ENCODE measurements around the gene TMPRSS3. TPM values are rescaled to one million over a fixed set of nuclear protein-coding genes. Genes with fewer than 3 reads are reported as not detected.

The TMPRSS3 gene
- total RNA-seq, 1 donor from 2014 or later: not detected

DNA sequence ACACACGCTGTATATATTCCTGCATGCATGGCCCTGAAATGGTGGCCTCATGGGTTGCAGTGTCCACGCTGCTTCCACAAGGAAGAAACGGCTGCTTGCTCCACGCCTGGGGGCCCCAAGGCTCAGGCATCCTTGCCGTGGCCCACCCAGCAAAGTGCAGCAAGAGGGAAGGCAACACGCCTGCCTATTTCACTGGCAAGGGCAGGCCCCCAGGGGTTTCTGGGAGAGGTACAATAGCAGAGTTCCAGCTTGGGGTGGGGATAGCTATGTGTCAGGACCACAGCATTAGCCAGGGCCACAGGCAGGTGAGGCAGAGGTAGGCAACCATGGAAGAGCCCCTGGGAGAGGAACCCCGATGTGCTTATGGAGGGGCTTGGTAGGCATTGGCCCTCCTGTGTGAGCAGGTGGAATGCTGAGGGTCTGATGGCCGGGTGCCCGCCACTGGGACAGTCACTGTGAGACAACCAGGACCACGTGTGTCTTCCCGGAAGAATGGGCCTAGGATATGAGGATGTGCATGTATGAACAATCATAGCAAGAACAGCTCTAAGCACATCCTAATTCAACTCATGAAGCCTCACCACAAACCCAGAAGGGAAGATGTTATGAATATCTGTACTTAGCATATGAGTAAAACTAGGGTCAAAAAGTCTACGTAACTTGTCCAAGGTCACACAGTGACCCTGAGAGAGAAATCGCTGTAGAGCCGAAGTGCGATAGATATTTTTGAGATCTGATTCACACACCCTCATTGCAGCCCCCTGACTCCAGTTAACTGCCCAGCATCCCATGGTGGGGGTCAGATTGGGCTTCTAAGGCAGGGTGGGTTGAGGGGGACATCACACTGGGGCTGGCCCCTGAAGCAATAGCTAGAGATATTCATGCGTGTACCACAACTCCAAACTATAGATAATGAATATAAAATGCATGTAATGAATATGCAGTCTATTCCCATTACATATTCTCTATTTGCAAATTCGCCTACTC is 56.8 kb downstream of the TMPRSS3 start:
- no peak for DNase-seq (ENCODE audit: extremely low read depth, low read depth, low spot score)

- DNase-seq (ENCODE audit: extremely low read depth, low read depth, low spot score): peak; percentile 9
These were observed 57.8 kb downstream of the TMPRSS3 start for GRCh38 chr21:42337830-42338728.

GRCh38 chr21:42337276-42337675 is 58.6 kb downstream of the TMPRSS3 start:
- DNase-seq (ENCODE audit: extremely low read depth, low read depth, low spot score): no peak

GRCh38 chr21:42336054-42336453 is 59.8 kb downstream of the TMPRSS3 start:
- no peak for DNase-seq (ENCODE audit: extremely low read depth, low read depth, low spot score)

GRCh38 chr21:42332557-42333317 is 63.1 kb downstream of the TMPRSS3 start:
- DNase-seq (ENCODE audit: extremely low read depth, low read depth, low spot score): no peak

DNA sequence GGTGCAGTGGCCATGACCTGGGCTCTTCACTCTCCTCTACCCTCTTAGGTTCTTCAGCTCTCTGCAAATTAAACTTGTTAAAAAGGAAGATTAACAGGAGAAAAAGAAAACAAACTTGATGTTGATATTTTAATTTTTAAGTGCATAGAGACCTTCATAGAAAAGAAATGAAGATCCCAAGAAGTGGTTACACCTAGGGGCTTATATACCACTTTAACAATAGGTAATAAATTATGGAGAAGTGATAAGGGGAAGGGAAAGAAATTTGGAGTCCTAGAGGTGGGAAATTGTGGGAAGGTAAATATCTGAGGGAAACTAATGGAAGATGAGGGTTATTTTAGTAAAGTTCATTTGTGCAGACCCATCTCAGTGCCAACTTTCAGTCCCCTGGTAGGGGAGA is 64.2 kb downstream of the TMPRSS3 start:
- DNase-seq (ENCODE audit: extremely low read depth, low read depth, low spot score): no peak

DNA sequence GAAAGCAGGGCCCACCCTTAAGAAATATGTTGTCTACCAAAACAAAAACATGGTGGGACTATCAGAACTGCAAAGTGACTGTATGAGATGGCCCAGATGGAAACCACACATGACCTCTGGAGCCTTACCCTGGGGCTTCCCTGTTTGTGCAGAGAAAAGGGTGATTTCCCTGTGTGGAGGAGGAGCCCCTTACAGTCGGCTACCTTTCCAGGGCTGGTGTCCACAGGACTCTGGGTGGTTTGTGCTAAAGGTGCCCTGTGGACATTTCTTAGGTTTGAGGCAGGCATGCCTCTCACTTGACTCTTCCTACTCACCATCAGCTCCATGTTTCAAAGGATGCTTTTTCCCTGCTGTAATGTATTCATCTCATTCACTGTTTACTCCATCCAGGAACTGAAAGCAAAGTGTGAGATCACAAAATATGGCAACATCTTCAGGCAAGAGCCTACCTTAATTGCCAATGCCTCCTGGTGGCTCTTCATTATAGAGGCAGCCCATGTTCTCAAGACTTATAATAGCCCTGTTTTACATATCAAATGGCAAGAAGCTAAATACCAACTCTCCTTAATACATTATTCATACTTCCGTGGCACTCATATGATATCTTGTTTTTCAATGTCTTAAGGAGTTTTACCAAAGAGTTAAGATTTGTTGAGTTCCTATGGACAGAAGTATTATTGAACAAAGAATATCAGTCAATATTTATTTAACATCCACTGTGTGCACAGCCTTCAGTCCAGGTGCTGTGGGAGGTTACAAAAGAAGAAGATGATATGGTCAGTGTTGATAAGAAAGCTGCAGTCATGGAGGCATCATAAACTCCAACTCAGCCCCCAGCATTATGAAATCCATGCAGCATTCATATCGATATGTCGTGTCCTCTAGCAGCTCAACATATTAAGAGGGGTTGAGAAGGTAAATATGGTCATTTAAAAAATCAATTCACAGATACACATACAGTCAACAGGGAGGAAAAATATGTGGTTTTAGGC is 65.2 kb downstream of the TMPRSS3 start:
- no peak for DNase-seq (ENCODE audit: extremely low read depth, low read depth, low spot score)

GRCh38 chr21:42324896-42325295 is 71.0 kb downstream of the TMPRSS3 start:
- DNase-seq (ENCODE audit: extremely low read depth, low read depth, low spot score): no peak

Other genes starting within 250 kb of the TMPRSS3 start
- 29.5 and 66.0 TPM in 2 replicates for gene ABCG1, start 176.9 kb downstream of the TMPRSS3 start, total RNA-seq
- 5.4 and 10.8 TPM in 2 replicates for gene TFF3, start 80.6 kb downstream of the TMPRSS3 start, total RNA-seq
- gene TFF2, start 45.1 kb downstream of the TMPRSS3 start, total RNA-seq: not detected in 2 replicates
- not detected in 2 replicates for gene TFF1, start 29.5 kb downstream of the TMPRSS3 start, total RNA-seq
- not detected in 2 replicates for gene UBASH3A, start 7.8 kb upstream of the TMPRSS3 start, total RNA-seq
- 0.15 TPM in 1 of 2 replicates, not detected in the other for gene RSPH1, start 100.2 kb upstream of the TMPRSS3 start, total RNA-seq
- gene SLC37A1, start 117.8 kb upstream of the TMPRSS3 start, total RNA-seq: 13.6 and 26.8 TPM in 2 replicates